Ascending aorta (tissue), 2 donors: ENCODE results near the gene DLGAP4. TPM values are rescaled to one million over a fixed set of nuclear protein-coding genes. Genes with fewer than 3 reads are reported as not detected.

Experiments used
- DNase-seq, 2 donors: peaks; one replicate each; pipeline ENCODE4 v3.0.0-alpha.2; 2019; ENCODE audit warnings: low spot score in 2 of 2
- H3K27ac ChIP-seq, 2 donors: fragments of 200-600 bp; sonication (generic); one replicate each; pipeline ENCODE4 v1.5.1; 2016 to 2017; ENCODE audit warnings: mild to moderate bottlenecking in 1 of 2
- H3K27me3 ChIP-seq: fragments of 200-600 bp; sonication (generic); one replicate; pipeline ENCODE4 v1.5.1; 2017
- H3K36me3 ChIP-seq, 2 donors: fragments of 200-600 bp; sonication (generic); one replicate each; pipeline ENCODE4 v1.5.1; 2016
- H3K4me1 ChIP-seq, 2 donors: fragments of 200-600 bp; sonication (generic); one replicate each; pipeline ENCODE4 v1.5.1; 2016 to 2017; ENCODE audit warnings: mild to moderate bottlenecking in 1 of 2
- H3K4me3 ChIP-seq, 2 donors: fragments of 200-600 bp; sonication (generic); one replicate each; pipeline ENCODE4 v1.5.1; 2016 to 2017; ENCODE audit warnings: mild to moderate bottlenecking in 1 of 2
- H3K9me3 ChIP-seq, 2 donors: fragments of 200-600 bp; sonication (generic); one replicate each; pipeline ENCODE4 v1.5.1; 2016
- CTCF ChIP-seq, 3 experiments: fragments of 200-600 bp in 2 of 3; fragments of 450-650 bp in 1 of 3; sonication (generic) in 2 of 3; IDR thresholded peaks; one replicate each; pipeline ENCODE4 v1.5.1; 2016 to 2019; ENCODE audit warnings: antibody characterized with exemption in 3 of 3, mild to moderate bottlenecking in 1 of 3, moderate library complexity in 1 of 3
- intact Hi-C: fragments of 100-400 bp; cut with DNase I; formaldehyde crosslinking; loops from one replicate; pipeline ENCODE4 v1.15.1; 2023
- total RNA-seq: library from RNA; depleted of rRNA; stranded (reverse); fragments of >200 nt; gene quantifications from one replicate; pipeline ENCODE4 v1.1.0, GENCODE V29; 2016

Gene DLGAP4
- total RNA-seq, 1 donor from 2014 or later = 98.2 TPM

- H3K4me1 ChIP-seq = peaks cover 29 to 42% of the 10 kb centered on the region in 2 donors
Measured at GRCh38 chr20:36461600-36462439, 155.7 kb downstream of the DLGAP4 start.

DNA sequence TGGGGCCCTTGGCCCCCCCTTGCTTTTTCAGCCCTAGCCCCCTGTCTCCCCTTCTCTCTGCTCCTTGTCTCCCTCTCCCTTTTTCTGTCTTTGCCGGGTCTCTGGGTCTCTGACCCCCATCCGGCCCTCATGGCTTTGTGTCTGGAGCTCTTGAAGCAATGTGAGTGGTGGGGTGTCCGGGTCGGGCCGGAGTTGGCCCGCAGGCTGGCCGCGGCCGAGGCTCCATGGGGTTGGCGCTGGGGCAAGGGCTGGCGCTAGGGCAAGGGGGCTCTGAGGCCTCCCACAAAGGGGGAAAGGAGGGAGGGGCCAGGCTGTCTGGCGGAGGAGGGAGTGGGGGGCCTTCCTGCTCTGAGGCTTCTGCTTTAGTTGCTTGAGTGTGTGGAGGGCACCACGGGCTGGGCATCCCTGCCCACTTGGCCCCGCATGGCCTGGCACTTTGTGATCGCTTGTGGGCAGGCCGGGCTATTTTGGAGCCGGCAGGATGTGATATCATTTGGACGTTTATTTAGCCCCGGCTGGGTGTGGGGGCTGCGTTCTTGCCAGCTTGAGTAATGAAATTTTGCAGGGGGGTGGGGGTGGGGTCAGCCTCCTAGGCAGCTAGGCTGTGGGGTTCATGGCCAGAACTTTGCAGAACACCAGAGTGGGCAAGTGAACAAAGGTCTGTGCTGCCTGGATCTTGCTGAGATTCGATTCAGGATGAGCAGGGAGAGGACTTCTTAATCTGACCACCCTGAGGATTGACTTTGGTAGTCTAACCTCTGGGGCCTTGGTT lies 156.5 kb downstream of the DLGAP4 start:
- intact Hi-C loops = loop anchor here (2.0 to 10.0 kb wide), 3 partner anchors 30 to 372 kb away; partner anchors contain the start of gene MYL9
- Histone ChIP-seq H3K27ac (peak overlapping the region; percentile 99), H3K4me1 (peaks cover 37 to 50% of the 10 kb centered on the region in 2 donors), H3K9me3 (no peaks in the 10 kb centered on the region), H3K36me3 (peaks cover 0 to 6% of the 10 kb centered on the region in 2 donors), H3K4me3 (peak overlapping the region; percentile 80 to 99), H3K27me3 (no peaks in the 10 kb centered on the region)
- no peak for TF ChIP-seq CTCF (IDR thresholded peaks at IDR 0.05)
- peak; percentile 67 to 95 for DNase-seq

More at GRCh38 chr20:36461600-36462439, 155.7 kb downstream of the DLGAP4 start:
- peak in 1 of 2 donors; percentile 82 for DNase-seq
- no peaks in the 10 kb centered on the region for H3K9me3 ChIP-seq
- H3K4me3 ChIP-seq = peak overlapping the region; percentile 80 to 99
- TF ChIP-seq CTCF (IDR thresholded peaks at IDR 0.05) = no peak
- intact Hi-C loops = loop anchor here (2.0 to 10.0 kb wide), 4 partner anchors 31 to 373 kb away; partner anchors contain the start of genes MYL9 and RAB5IF
- H3K36me3 ChIP-seq = peaks cover 0 to 6% of the 10 kb centered on the region in 2 donors
- H3K27me3 ChIP-seq = no peaks in the 10 kb centered on the region
- H3K27ac ChIP-seq = peak overlapping the region; percentile 99

DNA sequence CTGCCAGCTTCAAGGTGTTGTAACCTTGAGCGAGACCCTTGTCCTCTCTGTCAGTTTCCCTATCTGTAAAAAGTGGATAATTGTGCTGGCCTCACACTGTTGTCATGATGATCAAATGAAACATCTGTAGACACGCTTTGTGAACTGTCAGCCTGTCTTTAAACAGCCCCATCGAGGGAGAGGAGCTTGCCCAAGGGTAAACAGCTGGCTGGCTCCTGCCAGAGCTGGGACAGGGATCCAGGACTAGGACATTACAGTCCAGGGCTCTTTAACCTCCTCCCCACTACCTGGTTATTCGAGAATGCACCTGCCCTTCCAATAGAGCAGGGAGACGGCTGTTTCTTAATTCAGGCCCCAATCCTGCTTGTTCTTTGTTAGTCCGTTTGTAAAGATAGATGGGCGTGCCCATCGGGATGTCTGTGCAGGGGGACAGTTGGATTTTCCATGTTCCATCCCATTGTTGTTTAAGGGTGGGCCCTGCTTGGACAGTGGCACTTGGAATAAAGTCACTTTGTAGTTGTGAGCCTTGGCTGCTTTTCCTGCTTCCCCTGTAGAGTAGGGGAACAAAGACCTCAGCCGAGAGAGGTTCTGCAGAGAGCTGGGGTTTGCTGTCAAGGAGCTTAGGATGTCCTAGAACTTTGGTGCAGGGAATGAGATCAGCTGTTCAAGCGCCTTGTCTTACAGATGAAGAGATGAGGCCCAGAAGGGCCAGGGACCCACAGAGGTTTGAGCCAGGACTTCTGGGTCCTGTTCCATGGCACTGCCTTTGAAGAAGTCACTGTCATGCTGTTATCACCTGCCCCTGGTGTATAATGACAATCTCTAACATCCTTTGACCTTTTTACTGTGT lies 157.3 kb downstream of the DLGAP4 start:
- Histone ChIP-seq H3K36me3 (peaks cover 0 to 6% of the 10 kb centered on the region in 2 donors), H3K4me3 (peak overlapping the region; percentile 80 to 99), H3K27ac (peak overlapping the region; percentile 99), H3K4me1 (peaks cover 43 to 58% of the 10 kb centered on the region in 2 donors), H3K27me3 (no peaks in the 10 kb centered on the region), H3K9me3 (no peaks in the 10 kb centered on the region)
- TF ChIP-seq CTCF (IDR thresholded peaks at IDR 0.05) = no peak
- intact Hi-C loops = loop anchor here (2.0 to 10.0 kb wide), 3 partner anchors 29 to 371 kb away; partner anchors contain the start of gene MYL9
- no peak for DNase-seq

DNA sequence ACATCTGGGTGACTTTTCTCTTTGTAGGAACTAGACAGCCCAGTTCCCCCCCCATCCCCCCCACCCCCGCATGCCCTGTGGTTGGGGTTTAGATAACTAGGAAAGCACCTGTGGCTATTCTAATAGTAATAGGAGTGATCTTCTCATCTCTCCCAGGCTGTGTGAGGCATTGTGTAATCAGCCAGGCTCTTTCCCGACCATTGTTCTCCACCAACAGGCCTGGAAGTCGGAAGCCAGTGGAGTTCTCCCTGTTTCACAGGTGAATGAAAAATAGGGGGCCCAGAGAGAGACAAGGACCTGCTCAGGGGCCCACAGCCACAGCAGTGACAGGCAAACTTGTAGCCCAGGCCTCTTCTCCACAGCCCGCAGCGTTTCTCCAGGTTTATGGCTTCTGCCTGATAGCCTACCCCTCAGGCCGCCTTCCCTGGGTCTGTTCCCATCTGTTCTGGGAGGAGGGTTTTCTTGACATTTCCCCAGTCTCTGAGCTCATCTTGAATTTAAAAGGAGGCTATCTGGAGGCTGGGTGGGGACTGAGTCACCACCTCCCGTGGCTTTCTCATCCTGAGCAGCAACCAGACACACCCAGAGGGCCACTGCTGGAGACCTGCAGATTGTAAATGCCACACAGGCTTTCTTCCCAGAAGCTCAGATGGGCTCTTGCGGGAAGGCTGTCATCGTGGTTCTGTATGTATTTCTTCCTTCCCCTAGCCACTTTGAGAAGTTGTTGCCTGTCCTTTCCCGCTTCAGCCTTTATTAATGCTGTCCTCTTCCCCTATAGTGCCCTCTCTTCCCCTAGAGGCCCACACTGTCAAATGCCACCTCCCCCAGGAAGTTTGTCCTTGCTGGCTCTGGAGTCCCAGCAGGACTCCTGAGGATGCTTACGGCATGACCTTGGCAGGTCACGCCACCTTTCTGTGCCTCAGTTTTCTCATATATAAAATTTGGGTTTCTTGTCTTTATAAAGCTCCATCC lies 159.3 kb downstream of the DLGAP4 start:
- peak overlapping the region; percentile 46 to 99 for H3K4me3 ChIP-seq
- intact Hi-C loops = loop anchor here (5.0 to 10.0 kb wide), 2 partner anchors 62 to 369 kb away; no protein-coding TSS in a partner anchor
- DNase-seq = peak in 1 of 2 donors; percentile 80

More for the DNA sequence above, 159.3 kb downstream of the DLGAP4 start:
- Histone ChIP-seq H3K4me1 (peaks cover 43 to 76% of the 10 kb centered on the region in 2 donors), H3K27ac (peak overlapping the region; percentile 99), H3K9me3 (no peaks in the 10 kb centered on the region), H3K36me3 (peaks cover 0 to 6% of the 10 kb centered on the region in 2 donors), H3K27me3 (no peaks in the 10 kb centered on the region)
- TF ChIP-seq CTCF (IDR thresholded peaks at IDR 0.05) = no peak
